GM18951 (cell line): ENCODE data around the gene SYT1.

Experiments used
- POLR2A ChIP-seq: IDR thresholded peaks from 4 replicates; pipeline ENCODE4 v1.6.1; 2011; ENCODE audit warnings: mild to moderate bottlenecking; ENCODE audit not compliant: insufficient read length, insufficient read depth; ENCODE audit errors: extremely low read depth
- in situ Hi-C: fragments of 300-500 bp; cut with MboI; formaldehyde crosslinking; loops from one replicate; pipeline ENCODE4 v1.12.0; 2022; ENCODE audit warnings: low sequenced_read_pairs, mixed read lengths, inconsistent platforms; ENCODE audit not compliant: unreplicated experiment

Gene SYT1

DNA sequence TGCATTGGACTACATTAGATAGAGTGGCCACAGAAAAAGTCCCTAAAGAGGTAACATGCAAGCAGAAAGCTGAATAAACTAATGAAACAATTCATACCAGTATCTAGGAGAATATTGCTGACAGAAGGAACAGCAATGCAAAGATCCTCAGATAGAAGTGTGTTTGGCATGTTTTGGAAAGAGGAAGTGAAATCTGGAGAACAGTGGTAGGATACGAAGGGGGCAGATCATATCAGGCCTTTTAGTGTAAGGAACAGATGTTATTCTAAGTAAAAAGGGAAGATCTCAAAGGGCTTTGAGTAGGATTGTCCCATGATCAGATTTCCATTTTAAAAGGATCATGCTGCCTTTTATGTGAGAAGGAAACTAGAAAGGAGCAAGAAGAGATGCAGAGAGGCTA, 483.3 kb downstream of the SYT1 start:
- in situ Hi-C loops: no loop called here
- no peak for TF ChIP-seq POLR2A

DNA sequence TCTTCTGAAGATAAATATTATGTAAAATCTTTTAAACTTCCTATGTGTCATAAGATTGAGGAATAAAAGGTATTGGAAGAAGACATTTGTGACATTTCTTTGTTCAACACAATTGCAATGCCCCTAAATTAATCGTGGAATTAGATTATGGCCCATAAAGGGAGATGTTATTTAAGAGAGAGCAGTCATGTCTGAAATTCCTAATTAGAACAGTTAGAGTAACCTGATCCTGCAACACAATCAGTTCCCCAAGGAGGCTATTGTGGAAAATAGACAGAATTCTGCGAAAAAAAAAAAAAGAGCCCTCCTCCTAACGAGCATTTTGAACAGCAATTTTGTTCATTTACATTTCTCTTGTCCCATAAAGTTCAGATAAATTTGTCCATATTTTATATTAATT, 486.7 kb downstream of the SYT1 start:
- no peak for TF ChIP-seq POLR2A

DNA sequence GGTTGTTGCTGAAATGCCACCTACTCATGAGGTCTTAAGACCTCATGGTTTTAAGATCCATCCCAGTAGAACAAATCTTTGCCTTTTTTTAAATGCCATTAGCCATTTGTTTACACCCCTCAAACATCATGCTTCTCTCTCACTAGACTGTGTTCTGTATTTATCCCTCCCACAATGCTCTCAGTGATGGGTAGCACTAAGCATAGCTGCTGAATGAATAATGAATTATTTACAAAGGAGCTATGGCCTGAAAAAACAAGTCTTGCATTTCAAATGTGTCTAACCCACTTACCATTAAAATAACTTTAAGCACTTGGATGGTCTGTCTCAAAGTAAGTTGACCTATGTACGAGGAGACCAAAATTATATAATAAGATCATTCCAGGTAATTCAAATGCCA, 491.6 kb downstream of the SYT1 start:
- TF ChIP-seq POLR2A: no peak
- in situ Hi-C loops: no loop called here

More for the DNA sequence above, 486.7 kb downstream of the SYT1 start:
- in situ Hi-C loops: no loop called here

DNA sequence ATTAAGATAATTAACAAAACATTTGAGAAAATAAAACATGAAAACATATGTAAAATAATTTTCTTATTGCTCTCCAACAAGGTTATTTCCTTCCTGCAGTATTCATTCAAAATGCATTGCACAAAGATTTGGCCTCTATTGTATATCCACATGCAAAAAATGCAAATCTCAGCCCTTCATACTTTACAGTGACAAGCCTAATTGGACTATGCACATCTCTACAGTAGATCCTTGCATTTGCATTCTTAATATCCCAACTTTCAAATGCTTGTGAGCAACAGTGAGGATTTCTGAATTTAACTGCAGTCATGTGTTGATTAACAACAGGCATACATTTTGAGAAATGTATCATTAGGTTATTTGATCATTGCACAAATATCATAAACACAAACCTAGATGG, 492.5 kb downstream of the SYT1 start:
- no peak for TF ChIP-seq POLR2A
- in situ Hi-C loops: no loop called here

DNA sequence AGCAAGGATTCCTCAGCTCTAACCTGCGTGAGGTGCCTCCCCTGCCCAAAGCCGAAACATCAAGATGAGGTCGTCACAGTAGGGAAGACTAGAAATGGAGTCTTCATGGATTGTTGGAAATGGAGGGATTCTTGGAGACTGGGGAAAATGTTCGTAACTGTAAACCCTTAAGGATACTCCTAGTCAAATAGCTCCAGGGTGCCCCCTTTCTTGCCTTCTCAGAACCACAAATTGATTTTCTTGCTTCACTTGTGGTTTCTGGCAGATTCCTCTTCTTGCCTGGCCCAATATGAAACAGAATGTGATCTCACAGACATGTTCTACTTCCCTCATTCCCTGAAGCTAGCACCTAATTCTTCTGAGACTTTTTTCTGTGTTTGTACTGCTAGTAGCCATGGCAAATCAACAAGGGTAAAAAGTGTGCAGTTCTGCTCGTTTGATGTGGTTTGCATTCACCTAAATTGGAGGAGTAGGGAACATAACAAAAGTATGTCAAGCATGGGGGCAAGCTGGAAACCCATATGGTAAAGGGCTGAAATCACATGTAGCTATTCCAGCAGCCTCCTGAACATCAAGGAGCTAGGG, 494.2 kb downstream of the SYT1 start:
- no peak for TF ChIP-seq POLR2A
- in situ Hi-C loops: no loop called here

DNA sequence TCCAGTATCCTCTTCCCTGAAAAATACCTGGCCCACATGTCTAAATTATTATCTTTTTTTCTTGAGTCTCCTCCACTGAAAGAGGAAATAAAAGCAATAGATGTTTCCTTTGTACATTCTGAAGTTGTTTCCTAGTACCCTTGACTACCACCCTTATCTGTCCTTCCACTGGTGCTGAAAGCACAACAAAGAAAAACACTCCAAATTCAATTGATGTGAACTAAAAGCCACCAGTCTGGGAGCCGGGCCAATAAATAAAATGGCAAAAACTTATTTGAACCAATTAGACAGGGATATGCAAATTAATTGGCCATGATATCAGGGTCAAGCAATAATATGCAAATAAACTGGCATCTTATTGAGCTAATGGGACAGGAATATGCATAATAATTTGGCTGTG, 495.7 kb downstream of the SYT1 start:
- no peak for TF ChIP-seq POLR2A
- in situ Hi-C loops: no loop called here

DNA sequence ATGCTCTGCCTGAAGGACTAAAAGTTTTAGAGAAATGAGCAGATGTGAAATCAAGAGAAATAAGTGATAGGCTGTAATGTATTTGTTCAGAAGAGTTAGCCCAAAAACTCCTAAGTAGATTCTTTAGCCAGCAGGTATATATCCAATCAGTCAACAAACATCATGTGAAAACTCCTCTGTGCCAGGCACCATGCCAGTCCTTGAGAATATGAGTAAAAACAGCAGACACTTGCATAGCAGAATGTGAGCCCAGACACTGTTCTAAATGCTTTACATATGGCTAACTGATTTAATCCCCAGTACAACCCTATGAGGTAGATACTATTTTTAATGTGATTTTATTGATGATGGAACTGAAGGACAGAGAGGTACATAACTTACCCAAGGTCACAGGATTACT, 496.4 kb downstream of the SYT1 start:
- in situ Hi-C loops: no loop called here
- no peak for TF ChIP-seq POLR2A

DNA sequence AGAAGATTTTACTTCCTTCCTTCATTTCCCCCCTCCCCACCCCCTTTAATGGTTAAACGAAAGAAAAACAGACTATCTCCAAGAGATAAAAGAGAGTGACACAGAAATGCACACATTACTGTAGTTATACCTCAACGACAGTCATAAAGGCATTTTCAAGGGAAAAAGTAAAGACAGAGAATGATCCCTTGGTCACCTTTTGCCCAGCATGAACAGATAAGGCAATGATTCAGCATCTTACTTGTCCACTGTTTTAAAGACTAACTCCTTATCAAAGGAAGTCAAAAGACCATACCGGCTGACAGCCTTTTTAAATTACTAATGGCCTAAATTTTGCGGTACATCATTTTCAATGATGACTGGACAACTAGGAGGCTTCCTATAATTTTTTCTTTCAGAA, 499.6 kb downstream of the SYT1 start:
- in situ Hi-C loops: no loop called here
- TF ChIP-seq POLR2A: no peak

DNA sequence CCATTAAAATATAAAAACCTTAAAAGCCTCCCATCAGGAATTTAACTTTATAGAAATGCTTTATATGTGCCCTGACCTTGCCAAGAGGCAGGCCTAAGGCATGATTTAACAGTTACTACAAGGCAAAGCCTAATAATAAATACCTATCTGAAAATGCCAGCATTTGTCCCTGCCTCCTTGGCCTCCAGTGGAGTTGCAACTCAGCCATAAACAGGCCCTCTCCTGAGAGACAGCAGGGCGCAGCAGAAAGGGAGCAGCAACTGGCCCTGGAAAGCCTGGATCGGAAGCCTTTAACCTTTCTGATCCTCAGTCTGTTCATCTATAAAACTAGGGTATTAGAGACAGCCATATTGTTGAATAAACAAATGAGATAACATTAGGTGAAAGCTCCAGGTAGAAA, 501.8 kb downstream of the SYT1 start:
- in situ Hi-C loops: no loop called here
- no peak for TF ChIP-seq POLR2A

DNA sequence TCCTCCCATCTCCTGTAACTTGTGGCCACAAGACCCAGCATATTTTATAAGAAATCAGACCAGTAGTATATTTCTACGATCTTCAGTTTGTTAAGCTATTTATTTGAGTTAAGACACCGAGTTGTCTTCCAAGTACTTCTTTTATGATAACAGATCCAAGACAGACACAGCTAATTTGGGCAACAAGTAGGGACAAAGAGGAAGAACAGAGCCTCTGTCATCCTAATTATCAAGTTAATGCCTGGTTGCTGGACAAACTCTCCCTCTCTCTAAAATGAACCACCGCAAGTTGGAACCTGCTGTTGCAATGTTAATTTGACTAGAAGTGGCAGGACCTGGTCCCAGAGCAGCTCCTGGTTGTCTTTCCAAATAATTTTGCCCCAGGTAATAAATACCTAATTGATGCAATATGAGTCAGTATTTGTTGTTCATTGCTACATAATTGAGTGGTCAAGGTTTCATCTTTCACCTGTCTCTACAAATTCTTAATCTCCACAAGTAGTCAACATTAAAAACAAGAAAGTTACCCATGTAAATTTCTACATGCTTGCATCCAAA, 502.5 kb downstream of the SYT1 start:
- in situ Hi-C loops: no loop called here
- TF ChIP-seq POLR2A: no peak

DNA sequence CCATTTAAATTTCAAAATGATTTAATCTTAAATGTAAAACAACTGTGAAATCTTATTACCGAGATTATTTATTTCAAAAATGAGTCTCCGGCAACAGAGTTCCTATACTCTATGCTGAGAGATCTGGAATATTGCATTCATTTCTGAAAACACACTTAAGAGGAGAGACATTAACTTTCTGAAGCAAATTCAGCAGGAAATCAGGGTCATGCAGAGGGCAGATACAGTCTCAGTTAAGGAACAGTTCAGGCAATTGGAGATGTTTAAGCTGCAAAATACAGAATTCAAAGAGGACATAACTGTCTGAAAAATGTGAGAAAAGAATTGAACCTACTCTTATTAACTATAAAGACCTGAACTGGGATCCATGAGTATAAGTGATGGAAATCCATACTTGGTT, 505.4 kb downstream of the SYT1 start:
- TF ChIP-seq POLR2A: no peak
- in situ Hi-C loops: no loop called here

DNA sequence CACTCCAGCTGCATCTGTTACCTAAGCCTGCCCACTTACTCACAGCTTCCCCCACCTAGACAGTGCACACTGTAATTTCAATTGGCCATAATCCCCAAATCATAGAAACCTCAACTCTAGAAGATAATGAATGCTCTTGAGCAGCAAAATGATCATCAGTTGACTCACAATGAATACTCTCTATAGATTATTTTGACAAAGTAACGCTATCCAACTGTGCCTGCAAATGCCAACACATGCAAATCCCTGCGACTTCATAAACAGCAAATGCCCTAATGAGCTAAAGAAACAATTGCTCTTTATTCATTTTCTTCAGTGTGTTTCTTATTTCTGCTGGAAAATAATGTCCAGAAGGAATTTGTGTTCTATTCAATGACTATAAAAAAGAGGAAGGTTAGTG, 506.7 kb downstream of the SYT1 start:
- TF ChIP-seq POLR2A: no peak
- in situ Hi-C loops: no loop called here

DNA sequence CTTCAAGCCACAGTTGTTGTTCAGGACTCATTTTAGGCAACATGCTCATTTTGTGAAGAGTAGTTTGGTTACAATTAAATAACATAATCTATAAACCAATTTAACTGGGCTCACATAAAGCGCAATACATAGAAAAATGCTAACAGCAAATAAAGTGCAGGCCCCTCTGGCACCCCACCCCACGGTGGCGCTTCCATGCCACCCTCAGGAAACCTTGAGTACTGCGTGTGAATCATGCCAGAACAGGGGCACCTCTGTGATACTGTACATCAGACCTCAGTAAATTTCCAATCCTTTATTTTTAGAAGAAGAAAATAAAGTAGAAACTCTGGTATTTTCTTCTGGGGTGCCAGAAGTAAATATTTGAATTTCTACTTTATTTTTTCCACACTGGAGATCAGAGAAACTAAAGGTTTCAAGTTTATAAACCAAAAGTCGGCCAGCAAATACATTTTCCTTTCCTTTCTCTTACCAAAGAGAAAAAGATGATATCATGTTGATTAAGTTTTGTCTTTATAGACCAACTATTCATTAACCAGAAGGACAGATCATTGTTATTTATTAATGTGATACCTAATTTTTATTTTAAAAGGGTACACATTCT, 509.4 kb downstream of the SYT1 start:
- in situ Hi-C loops: no loop called here
- no peak for TF ChIP-seq POLR2A

DNA sequence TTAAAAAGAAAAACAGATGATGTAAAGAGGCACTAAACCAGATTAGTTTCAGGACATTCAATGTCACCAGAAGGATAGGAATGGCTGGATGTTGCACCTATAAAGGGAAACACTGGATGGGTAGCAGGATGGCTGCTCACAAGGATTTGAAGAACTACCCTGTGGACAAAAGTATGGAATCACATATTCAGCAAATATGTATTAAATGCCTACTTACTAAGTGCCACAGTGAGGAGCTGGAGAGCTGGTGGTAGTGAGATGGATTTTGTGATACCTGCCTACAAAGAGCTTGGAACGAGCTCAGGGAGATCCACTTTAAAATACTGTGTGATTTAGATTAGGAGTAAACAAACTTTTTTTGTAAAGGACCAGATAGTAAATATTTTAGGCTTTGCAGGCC, 510.0 kb downstream of the SYT1 start:
- in situ Hi-C loops: no loop called here
- TF ChIP-seq POLR2A: no peak
